Middle frontal gyrus (tissue), 1 donor: Measurements from ENCODE around the gene GMCL1.
"Not testable (repeated sequence)": the region's sequence is repeated elsewhere in the genome, so short reads cannot be mapped to it uniquely, and the experiment has no call there.

ENCODE experiments used
- DNase-seq: peaks from one replicate; pipeline ENCODE4 v3.0.0-alpha.2; 2015; ENCODE audit warnings: low spot score; ENCODE audit errors: extremely low spot score

The GMCL1 gene

DNA sequence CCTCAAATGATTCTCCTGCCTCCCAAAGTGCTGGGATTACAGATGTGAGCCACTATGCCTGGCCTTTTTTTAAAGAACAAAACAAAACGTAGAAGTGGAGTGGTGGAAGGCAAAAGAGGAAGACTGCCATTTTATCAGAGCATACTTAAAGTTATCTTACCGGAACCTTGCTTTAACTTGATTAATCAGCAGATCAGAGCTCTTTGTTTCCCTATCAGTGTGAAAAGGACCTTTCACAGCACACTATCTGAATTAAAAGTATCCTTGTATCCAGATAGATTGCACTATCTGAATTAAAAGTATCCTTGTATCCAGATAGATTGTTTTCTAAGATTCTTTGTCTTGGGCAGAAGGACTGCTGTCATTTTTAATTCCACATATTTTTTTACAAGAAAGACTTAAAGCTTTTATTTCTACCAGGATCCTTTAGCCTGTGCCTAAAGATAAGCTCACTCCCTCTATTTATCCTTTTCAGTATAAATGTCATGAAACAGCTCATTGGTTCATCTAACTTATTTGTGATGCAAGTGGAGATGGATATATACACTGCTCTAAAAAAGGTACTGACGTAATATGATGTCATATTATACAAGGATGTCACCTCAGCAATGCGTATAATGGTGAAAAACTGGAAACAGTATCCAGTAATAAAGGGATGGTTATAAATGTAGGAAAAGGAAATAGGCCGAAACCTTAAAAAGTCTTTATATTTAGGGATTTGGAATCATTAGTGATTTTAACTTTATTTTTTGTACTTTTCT, 17.8 kb downstream of the GMCL1 start:
- DNase-seq = no peak

DNA sequence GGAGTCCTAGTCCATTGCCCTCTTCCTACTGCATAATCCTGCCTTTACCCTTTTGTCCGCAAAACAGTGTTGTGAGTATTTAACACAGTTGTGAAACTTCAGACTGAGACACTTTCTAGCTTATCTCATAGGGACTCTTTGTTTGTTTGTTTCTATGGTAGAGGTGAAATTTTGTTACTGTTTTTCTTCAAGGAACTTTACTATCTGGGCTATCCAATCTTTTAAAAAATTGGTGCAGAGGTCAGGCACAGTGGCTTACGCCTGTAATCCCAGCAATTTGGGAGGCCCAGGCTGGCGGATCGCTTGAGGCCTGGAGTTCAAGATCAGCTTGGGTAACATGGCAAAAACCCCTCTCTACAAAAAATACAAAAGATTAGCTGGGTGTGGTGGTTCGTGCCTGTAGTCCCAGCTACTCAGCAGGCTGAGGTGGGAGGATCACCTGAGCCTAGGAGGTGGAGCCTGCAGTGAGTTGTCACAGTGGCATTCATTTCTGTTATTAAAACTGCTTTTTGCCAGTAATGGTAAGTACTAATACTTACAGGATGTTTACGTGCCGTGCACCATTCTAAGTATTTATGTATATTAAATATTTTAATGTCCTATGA, 18.8 kb downstream of the GMCL1 start:
- no peak for DNase-seq

DNA sequence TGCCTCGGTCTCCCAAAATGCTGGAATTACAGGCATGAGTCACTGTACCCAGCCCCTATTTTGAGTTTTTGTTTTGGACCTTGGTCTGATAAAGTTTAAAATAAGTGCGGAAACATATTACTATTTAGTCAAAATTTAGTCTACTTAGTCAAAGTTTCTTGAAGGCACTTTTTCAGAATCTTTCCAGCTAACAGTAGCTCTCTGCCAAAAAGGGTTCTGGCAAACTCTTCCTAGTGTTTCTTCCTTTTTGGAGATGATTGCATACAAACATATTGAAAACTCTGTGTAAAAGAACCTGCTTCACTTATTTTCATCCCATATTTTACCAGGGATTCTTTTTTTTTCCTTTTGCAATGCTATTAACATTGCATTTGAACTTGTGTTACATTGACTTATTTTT, 28.8 kb downstream of the GMCL1 start:
- no peak for DNase-seq

DNA sequence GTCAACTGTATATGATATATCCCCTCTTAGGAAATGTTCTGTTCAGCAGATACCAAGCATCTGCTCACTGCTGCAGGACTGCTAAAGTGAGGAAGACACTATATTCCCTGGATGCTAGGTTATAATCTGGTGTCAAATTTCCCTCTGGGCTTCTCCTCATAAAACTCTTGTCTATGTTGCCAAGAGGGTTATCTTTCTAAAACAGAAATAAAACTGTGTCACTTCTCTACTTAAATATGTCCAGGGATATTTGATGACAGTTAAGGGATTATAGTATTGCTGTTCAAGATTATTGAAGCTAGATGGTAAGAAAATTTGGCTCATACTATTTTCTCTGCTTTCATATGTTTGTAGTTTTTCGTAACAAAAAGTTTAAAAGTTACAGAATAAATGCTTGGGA, 33.8 kb downstream of the GMCL1 start:
- no peak for DNase-seq

DNA sequence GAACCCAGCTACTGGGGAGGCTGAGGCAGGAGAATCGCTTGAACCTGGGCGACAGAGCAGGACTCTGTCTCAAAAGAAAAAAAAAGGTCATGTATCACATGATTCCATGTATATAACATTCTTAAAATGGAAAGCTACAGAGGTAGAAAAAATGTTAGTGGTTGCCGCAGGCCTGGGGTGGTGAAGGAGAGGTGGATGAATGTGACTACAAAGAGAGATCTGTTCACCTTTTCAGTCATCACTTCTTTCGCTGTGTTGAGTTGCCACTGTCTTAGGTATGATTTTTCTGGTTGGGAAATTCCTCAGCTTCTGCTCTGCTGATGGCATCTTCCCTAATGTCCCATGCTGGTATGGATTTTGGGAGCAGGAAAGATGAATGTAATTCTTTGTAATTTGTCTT, 59.0 kb downstream of the GMCL1 start:
- DNase-seq = no peak

DNA sequence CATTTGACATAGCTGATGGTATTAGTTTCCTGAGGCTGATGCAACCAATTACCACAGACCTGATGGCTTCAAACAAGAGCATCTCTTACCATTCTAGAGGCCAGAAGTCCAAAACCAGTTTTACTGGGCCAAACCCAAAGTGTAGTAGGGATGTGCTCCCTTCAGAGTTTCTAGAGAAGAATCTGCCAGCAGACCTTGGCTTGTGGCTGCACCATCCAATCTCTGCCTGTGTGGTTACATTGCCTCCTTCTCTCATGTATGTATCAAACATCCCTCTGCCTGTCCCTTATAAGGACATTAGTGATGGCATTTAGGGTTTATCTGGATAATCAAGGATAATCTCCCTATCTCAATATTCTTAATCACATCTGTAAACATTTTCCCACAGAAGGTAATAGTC, 59.8 kb downstream of the GMCL1 start:
- no peak for DNase-seq

DNA sequence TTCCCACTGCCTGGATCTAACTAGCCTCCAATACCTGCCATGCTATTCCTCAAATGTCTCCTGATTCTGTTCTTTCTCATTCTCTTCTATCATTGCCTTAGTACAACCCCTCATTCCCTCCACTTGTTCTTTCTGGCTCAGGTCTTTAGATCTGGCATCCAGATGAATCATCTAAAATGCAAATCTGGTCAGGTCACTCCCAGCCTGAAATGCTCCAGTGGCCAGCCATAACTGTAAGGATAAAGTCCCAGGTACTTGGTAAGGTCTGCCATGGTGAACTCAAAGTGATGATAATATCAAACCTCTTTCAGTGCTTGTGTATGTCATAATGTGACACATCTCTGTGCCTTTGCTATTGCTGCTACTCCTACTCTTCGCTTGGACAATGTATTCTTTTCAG, 61.4 kb downstream of the GMCL1 start:
- DNase-seq = no peak

DNA sequence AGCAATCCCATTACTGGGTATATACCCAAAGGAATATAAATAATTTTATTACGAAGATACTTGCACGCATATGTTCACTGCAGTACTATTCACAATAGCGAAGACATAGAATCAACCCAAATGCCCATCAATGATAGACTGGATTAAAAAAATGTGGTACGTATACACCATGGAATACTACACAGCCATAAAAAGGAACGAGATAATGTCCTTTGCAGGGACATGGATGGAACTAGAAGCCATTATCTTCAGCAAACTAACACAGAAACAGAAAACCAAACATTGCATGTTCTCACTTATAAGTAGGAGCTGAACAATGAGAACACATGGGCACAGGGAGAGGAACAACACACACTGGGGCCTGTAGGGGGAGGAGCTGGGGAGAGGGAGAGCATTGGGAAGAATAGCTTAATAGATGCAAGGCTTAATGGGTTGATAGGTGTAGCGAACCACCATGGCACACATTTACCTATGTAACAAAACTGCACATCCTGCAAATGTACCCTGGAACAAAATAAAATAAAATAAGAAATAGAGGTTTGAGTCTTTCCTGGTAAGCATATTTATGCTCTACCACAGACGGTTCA, 63.5 kb downstream of the GMCL1 start:
- DNase-seq = not testable (repeated sequence)

DNA sequence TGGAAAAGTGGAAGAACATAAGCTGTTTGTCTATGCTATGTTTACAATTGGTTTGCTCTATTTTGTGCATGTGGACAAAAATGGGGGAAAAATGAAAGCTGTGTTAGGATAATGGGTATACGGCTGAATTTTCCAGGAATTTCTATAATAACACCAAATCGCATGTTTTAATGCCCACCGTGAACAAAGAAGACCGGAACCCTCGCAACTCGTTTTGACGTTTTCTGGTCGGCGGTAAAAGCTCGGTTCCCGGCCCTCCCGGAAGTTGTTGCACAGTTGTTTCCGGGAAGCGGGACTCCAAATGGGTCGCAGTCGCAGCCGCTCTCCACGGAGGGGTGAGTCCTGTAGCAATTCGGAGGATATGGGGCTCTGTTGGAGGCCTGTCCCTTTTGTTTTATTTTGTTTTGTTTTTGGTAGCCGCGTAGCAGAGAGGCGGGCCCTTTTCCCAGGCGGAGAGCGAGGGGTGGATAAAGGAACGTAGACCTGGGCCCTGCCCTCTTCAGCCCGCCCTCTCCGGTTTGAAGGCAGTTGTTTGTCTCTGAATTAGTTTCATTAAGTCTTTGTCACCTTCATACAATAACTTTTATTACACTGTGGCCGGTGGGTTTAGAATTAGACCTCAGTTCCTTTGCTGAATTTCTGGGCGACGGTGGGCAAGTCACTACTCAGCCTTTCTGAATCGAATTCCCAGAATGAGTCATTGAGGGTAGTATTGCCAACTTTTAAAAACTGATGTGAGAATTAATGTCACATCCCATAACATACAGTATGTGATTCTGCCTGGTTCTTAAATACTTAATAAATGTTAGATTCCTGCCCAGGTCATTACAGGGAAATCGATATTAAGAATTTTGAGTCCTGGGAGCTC, 64.5 kb downstream of the GMCL1 start, which contains the start of gene SNRNP27:
Gene SNRNP27, plus strand, starts transcription at position 273 of the 868 bp plus-strand sequence. Its CDS starts 29 bp downstream, at position 302.
- DNase-seq = peak; percentile 87

DNA sequence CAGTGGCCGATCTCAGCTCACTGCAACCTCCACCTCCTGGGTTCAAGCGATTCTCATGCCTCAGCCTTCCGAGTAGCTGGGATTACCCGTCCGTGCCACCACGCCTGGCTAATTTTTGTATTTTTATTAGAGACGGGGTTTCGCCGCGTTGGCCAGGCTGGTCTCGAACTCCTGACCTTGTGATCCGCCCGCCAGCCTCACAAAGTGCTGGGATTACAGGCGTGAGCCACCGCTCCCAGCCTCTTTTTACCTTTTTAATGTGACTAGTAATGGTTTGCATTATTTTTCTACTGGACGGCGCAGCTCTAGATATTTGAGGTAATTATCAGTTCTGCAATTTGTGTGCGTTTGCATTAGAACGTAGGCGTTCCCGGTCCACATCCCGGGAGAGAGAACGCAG, 65.3 kb downstream of the GMCL1 start:
- DNase-seq = not testable (repeated sequence)

DNA sequence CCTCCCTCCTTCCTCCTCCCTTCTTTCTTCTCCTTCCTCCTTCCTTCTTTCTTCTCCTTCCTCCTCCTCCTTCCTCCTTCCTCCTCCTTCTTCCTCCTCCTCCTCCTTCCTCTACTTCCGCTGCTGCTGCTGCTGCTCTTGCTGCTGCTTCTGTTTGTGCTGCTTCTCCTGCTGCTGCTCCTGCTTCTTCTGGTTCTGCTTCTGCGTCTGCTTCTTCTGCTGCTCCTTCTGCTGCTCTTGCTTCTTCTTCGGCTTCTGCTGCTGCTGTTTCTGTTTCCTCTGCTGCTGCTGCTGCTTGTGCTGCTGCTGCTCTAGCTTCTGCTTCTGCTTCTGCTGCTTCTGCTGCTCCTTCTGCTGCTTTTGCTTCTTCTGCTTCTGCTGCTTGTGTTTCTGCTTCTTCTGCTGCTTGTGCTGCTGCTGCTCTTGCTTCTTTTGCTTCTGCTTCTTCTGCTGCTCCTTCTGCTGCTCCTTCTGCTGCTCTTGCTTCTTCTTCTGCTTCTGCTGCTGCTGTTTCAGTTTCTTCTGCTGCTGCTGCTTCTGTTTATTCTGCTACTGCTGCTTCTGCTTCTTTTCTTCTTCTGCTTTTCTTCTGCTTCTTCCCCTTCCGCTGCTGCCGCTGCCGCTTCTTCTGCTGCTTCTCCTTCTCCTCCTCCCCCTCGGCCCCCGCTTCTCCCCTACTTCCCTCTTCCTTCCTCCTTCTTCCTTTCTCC, 72.9 kb downstream of the GMCL1 start:
- no peak for DNase-seq

DNA sequence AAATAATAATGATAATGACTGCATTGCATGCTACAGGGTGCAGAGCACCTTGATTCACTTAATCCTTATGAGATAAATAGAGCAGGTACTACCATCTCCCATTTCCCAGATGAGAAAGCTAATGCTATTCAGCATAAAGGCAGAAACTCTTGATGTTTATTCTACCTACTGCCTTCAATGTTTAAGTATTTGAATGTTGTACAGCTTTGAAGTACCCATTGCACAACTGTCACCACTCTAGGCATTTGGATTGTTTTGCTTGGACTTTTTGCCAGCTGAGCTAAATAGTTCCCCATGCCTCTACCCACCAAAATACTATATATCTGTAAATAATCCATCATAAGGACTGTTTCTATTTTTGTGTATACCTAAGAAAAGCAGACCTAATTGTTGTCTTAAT, 77.8 kb downstream of the GMCL1 start:
- no peak for DNase-seq

DNA sequence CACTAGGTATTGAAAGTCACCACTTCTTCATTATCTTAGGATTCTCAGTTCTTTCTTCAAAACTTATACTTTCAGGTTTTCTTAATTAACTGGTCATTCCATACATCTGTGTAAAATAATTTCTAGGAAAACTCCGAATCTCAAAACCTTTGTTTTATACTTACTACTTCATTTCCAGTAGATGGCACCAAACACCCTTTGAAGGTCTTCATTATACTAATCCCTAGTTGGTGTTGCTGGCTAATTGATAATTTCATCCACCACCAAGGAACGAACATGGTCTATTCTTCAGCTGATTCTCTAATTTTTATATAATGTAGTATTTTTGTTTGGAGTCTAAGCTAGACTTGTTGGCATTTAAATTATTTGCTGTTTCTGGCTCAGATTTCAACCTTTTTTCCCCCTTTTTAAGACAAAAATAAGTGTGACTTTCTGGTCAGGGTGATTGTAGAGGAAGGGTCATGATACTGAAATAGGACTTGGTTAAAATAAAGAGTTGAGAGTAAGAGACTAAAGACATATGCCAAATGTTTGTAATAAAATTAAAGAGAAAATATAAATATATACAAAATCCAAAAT, 82.6 kb downstream of the GMCL1 start:
- peak; percentile 48 for DNase-seq

DNA sequence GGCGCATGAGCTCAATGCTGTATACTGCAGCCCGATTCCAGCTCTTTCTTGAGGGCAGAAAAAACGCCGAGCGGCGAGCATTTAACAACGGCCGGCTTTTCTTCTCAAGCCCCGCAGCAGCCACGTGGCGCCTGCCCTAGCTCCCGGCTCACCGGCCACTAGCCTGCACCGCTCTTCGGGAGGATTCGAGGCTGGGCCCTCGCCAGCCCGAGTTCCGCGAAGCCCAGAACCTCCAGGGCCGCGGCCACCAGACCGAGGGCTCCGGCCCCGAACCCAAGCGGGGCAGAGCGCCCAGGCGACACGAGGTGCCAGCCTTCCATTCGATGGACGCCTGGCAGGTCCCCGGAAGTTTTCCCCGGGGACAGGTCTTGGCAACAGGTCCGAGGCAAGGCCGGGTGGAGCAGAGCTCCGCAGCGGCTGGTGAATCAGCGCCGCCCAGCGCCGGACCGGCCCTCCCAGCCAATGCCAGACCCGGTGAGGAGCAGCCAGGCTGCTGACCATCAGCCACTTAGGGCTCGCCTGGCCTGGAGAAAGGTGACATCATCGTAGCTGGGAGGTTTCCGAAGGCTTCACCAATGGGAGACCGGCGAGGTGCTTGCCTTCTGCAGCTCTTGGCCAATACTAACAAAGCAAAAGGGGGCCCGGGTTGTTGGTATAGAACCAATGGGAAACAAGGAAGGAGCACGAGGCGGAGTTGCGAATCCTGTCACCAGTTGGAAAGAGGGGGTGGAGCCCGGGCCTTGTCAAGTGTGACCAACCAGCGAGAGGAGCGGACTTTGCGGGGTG, 84.9 kb downstream of the GMCL1 start:
- DNase-seq = peak; percentile 100

DNA sequence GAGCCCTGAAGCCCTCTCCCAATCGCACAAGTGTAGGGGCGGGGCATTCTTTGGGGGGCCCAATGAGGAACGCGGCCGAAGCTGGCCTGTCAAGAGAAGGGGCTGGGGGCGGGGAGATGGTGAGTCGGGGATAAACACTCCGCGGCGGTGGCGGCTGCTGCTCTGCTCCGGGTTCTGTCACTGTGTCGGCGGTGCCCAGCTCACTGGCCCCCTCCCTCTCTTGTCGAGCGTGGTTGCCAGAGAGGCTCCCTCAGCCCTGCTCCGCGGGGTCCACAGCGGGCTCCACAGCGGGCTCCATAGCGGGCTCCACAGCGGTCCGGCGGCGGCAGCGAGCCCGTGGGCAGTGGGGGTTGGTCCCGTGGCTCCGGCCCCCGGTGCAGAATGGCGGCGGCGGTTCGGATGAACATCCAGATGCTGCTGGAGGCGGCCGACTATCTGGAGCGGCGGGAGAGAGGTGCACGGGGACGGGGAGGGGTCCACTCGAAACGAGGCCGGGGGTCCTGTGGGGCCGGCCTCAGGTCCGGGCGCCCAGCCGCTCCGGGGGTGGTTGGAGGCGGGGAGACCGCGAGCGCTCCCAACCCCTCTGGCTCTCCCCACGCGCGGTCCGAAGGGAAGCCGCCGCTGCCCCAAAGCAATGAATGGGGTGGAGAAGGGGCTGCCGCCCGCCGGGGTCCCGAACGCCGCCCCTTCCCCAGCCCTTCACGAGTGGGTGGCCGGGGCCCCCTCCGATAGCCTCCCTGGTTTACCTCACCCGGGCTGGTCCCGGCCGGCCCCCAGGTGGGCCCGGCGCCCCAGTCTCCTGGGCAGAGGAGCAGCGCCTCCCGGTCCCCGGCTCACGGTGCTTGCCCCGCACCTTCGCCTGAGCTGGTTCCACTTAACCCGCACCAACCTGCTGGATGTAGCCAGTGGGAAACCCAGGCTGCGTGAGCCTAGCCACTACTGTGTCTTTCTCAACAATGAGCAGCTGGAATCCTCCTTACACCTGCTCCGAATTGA, 85.8 kb downstream of the GMCL1 start, which contains the start of gene MXD1:
Gene MXD1, plus strand, starts transcription at position 160 of the 996 bp plus-strand sequence. Its CDS starts 222 bp downstream, at position 382.
- DNase-seq = no peak

DNA sequence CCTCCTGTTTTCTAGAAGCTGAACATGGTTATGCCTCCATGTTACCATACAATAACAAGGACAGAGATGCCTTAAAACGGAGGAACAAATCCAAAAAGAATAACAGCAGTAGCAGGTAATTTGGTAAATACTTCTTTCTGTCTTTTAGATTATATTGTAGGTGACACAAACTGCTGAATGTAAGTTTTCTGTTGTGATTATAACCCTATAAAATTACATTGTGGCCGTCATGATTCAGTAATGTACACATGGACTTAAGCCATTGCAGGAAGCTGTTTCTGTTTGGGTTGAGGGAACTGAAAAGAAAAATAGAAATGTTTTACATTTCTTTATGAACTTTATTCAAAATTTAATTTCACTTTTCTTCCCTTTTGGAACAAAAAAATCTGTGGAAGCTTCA, 86.6 kb downstream of the GMCL1 start:
- no peak for DNase-seq

DNA sequence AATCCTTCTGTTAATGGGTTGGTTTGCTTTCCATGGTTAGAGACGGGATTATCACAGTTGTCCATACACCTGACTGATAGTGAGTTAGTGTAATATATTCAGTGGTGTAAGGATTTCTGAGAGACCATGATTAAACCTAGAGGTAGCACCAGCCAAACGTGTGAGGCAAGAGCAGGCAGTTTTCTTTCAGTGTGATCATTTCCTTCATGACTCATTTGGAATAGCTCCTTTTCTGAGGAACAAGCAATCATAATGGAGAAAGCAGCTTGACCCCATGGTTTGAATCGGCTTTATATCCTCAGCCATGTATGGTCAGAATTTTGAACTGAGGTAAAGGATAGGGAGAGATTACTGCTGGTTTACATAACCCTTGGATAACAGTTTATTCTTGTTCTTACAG, 88.4 kb downstream of the GMCL1 start:
- DNase-seq = no peak

DNA sequence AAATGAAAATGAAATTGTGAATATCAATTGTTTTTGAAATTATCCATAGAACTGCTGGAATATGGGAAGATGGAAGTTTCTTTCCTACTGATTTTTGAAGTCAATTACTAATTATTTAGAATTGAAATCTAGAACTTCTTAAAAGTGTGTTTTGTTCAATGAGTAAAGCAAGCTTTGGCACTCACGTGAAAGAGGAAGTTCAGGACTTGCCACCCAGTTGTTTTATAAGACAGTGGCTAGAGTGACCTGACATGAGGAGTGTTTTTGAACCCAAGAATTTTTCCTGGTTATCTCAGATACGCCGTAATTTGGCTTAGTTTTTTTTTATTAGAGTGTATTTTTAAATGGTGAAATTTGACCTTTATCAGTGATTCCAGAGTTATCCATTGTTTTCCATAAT, 88.9 kb downstream of the GMCL1 start:
- DNase-seq = no peak

DNA sequence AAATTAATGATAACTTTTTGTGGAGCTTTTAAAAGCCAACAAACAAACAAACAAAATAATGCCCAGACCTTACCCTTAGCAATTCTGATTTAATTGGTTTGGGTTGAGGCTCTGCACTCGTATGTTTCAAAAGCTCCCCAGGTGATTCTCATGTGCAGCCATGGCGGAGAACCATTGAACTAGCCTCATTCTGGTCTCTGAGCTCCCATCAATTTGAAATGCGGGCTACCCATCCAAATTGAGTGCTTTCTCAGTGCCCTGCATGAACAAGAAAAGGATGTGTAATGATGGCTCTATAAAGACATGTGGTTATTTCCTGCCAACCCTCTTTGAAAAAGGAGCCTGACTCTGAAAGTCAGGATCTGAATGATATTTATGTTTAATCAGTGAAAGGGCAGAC, 93.7 kb downstream of the GMCL1 start:
- no peak for DNase-seq
